NOMO-1 (cell line): ENCODE data around the gene LARP1.

Experiments
- DNase-seq, 2 experiments: peaks; one replicate each; lab custom pipeline; 2025; ENCODE audit not compliant: unreplicated experiment in 2 of 2; lab: John Stamatoyannopoulos, UW

The LARP1 gene

GRCh38 chr5:154786414-154786813 lies 31.2 kb downstream of the LARP1 start:
- DNase-seq = no peak

GRCh38 chr5:154788212-154788611 lies 33.0 kb downstream of the LARP1 start:
- DNase-seq = no peak

- no peak for DNase-seq
Observed at GRCh38 chr5:154791535-154791934, 36.4 kb downstream of the LARP1 start.

GRCh38 chr5:154793599-154794524 lies 38.7 kb downstream of the LARP1 start:
- no peak for DNase-seq

- DNase-seq = no peak
Observed at GRCh38 chr5:154794525-154795234, 39.5 kb downstream of the LARP1 start.

- DNase-seq = no peak
Observed at GRCh38 chr5:154795235-154795596, 40.0 kb downstream of the LARP1 start.

GRCh38 chr5:154797762-154798161 lies 42.6 kb downstream of the LARP1 start:
- DNase-seq = no peak

- no peak for DNase-seq
Observed at GRCh38 chr5:154800582-154800981, 45.4 kb downstream of the LARP1 start.

- DNase-seq = no peak
Observed at GRCh38 chr5:154801083-154801482, 45.9 kb downstream of the LARP1 start.

- no peak for DNase-seq
Observed at GRCh38 chr5:154802050-154802449, 46.9 kb downstream of the LARP1 start.

- no peak for DNase-seq
Observed at GRCh38 chr5:154806176-154806575, 51.0 kb downstream of the LARP1 start.

- no peak for DNase-seq
Observed at GRCh38 chr5:154811239-154811638, 56.1 kb downstream of the LARP1 start.

- peak; percentile 53 for DNase-seq
Observed at GRCh38 chr5:154811653-154812465, 56.7 kb downstream of the LARP1 start.

GRCh38 chr5:154813158-154813557 lies 58.0 kb downstream of the LARP1 start:
- DNase-seq = no peak

GRCh38 chr5:154813736-154814135 lies 58.6 kb downstream of the LARP1 start:
- no peak for DNase-seq

- DNase-seq = no peak
Observed at GRCh38 chr5:154815025-154815424, 59.8 kb downstream of the LARP1 start.

- DNase-seq = no peak
Observed at GRCh38 chr5:154815684-154816247, 60.6 kb downstream of the LARP1 start.

GRCh38 chr5:154816891-154817492 lies 61.8 kb downstream of the LARP1 start:
- no peak for DNase-seq

GRCh38 chr5:154817815-154818214 lies 62.6 kb downstream of the LARP1 start:
- DNase-seq = no peak

GRCh38 chr5:154818471-154819116 lies 63.4 kb downstream of the LARP1 start:
- no peak for DNase-seq
